GM19023 (cell line): ENCODE measurements around the gene C1QTNF1.

Source experiments
- ATAC-seq: cut with Tn5 transposase; IDR thresholded peaks from one replicate; pipeline ENCODE4 v1.9.1; 2021; ENCODE audit warnings: mild to moderate bottlenecking, moderate library complexity; ENCODE audit not compliant: unreplicated experiment

Gene C1QTNF1

DNA sequence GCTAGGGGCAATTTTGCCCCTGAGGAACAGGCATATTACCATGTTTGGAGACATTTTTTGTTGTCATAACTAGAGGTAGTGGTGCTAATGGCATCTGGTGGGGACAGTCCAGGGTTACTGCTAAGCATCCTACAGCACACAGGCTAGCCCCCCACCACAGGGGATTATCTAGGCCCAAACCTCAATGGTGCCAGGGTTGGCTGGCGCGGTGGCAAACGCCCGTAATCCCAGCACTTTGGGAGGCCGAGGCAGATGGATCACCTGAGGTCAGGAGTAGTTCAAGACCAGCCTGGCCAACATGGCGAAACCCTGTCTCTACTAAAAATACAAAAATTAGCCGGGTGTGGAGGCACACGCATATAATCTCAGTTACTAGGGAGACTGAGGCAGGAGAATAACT lies 15.2 kb downstream of the C1QTNF1 start:
- no peak for ATAC-seq

GRCh38 chr17:79039886-79040285 lies 15.9 kb downstream of the C1QTNF1 start:
- no peak for ATAC-seq

- ATAC-seq: no peak
These were observed 17.1 kb downstream of the C1QTNF1 start for GRCh38 chr17:79041041-79041570.

DNA sequence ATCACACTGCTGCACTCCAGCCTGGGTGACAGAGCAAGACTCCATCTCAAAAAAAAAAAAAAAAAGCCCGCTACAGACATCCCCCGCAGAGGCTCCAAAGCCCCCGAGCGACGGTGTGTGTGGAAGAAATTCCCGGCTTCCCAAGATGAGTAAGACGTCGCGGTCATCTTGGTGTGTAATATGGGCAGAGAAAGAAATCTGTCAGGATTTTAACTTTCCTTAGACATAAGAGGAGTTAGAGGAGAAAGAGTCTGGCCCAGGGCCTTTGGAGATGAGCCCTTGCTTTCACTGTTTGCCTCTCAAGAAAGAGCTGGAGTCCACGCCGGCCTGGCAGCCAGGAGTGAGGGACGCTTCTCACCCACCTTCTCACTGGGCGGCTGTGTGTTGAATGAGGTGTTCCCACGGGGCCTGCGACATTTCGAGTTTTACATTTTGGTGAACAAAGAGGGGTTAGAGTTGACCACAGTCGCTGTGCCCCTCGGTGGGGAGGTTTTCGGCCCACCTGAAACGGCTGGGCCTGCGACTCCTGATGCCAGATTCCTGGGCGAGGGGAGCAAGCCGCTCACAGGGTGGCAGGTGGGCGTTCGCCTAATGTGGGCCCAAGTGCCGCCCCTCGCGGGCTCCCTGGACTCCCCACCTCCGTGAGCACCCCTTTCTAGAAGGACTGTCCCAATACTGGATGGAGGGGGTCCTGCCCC lies 17.9 kb downstream of the C1QTNF1 start:
- no peak for ATAC-seq

GRCh38 chr17:79042421-79043190 lies 18.6 kb downstream of the C1QTNF1 start:
- no peak for ATAC-seq

DNA sequence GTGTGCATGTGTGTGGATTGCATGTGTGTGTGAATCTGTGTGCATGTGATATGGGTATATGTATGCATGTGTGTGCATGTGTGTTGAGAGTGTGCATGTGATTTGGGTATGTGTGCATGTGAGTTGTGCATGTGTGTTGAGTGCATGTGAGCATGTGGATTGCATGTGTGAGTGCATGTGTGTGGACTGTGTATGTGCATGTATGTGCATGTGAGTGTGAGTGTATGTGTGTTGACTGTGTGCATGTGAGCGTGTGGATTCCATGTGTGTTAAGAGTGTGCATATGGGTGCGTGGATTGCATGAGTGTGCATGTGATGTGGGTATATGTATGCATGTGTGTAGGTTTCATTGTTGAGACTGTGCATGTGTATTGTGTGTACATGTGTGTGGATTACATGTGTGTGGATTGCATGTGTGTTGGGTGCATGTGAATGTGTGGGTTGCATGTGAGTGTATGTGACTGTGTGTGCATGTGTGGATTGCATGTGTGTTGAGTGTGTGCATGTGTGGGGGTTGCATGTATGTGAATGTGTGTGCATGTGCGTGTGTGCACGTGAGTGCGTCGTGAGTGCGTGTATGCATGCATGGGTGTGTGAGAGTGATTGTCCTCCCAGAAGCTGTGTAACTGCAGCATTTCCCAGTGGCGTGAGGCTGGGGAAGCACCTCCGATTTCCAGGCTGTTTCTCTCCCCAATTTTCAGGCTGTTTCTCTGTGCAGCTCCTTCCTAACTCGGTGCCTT lies 19.4 kb downstream of the C1QTNF1 start:
- ATAC-seq: no peak

- ATAC-seq: no peak
These were observed 20.0 kb downstream of the C1QTNF1 start for GRCh38 chr17:79043931-79044320.

DNA sequence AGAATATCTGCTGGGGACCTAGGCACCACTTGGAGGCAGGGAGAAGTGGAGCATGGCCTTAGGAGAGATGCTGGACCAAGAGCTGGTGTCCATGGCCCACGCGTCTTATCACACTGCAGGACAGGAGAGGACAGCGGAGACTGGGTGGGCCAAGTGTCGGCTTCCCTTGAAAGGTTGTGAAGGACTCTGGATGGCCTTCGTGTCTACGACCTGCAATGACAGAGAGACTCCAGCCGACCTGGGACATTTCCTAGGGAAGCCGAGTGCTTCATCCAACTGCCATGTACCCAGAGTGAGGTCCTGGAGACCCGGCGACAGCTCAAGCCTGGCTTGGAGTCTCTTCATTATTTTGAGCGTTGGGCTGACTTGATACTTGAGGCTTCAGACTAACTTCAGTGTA lies 20.5 kb downstream of the C1QTNF1 start:
- no peak for ATAC-seq

- ATAC-seq: no peak
These were observed 21.2 kb downstream of the C1QTNF1 start for GRCh38 chr17:79045001-79045729.

DNA sequence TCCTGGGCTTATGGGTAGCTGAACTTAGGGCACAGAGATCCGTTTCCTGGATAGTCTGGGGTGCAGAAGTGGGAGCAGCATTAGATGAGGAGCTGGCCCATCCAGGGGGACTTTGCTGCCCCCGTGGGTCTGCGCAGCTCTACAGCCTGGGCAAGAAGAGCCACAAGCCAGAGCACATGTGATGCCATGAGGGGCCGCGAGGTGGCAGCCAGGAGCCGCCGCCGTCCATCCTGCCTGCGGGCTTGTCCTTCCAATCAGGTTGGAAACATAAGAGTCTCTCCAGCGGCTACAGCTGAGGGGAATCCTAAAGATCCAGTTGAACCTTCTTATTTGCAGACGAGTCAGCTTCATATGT lies 21.9 kb downstream of the C1QTNF1 start:
- ATAC-seq: no peak

- no peak for ATAC-seq
These were observed 22.4 kb downstream of the C1QTNF1 start for GRCh38 chr17:79046197-79046915.

DNA sequence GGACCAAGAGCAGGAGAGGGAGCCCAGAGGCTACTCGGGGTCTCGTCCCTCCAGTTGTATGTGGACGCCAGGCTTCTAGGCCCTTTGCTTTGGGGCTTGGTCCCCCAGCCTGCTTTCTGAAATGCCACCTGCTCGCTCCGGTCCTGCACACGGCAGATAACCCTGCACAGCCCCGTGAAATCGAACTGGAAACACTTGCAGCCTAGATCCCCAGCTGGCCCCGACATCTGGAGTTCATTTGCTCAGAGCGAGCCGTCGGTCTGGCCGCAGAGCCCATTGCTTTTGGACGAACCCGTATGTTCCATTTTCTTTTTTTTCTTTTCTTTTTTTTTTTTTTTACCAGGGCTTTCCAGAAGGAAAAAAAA lies 22.9 kb downstream of the C1QTNF1 start:
- no peak for ATAC-seq

DNA sequence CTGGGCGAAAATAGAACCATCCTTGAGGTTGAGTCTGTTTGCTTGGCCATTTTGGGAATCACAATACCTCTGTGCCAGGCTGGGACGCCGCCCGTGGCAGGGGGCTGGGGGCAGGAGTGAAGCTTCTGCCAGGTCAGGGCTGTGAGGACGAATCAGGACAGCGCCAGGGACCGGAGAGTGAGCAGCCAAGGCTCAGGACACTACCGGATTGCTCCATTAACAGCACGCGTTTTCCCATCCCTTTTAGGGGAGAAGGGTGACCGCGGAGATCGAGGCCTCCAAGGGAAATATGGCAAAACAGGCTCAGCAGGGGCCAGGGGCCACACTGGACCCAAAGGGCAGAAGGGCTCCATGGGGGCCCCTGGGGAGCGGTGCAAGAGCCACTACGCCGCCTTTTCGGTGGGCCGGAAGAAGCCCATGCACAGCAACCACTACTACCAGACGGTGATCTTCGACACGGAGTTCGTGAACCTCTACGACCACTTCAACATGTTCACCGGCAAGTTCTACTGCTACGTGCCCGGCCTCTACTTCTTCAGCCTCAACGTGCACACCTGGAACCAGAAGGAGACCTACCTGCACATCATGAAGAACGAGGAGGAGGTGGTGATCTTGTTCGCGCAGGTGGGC lies 23.4 kb downstream of the C1QTNF1 start:
- no peak for ATAC-seq

DNA sequence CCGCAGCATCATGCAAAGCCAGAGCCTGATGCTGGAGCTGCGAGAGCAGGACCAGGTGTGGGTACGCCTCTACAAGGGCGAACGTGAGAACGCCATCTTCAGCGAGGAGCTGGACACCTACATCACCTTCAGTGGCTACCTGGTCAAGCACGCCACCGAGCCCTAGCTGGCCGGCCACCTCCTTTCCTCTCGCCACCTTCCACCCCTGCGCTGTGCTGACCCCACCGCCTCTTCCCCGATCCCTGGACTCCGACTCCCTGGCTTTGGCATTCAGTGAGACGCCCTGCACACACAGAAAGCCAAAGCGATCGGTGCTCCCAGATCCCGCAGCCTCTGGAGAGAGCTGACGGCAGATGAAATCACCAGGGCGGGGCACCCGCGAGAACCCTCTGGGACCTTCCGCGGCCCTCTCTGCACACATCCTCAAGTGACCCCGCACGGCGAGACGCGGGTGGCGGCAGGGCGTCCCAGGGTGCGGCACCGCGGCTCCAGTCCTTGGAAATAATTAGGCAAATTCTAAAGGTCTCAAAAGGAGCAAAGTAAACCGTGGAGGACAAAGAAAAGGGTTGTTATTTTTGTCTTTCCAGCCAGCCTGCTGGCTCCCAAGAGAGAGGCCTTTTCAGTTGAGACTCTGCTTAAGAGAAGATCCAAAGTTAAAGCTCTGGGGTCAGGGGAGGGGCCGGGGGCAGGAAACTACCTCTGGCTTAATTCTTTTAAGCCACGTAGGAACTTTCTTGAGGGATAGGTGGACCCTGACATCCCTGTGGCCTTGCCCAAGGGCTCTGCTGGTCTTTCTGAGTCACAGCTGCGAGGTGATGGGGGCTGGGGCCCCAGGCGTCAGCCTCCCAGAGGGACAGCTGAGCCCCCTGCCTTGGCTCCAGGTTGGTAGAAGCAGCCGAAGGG lies 24.2 kb downstream of the C1QTNF1 start:
- ATAC-seq: no peak

DNA sequence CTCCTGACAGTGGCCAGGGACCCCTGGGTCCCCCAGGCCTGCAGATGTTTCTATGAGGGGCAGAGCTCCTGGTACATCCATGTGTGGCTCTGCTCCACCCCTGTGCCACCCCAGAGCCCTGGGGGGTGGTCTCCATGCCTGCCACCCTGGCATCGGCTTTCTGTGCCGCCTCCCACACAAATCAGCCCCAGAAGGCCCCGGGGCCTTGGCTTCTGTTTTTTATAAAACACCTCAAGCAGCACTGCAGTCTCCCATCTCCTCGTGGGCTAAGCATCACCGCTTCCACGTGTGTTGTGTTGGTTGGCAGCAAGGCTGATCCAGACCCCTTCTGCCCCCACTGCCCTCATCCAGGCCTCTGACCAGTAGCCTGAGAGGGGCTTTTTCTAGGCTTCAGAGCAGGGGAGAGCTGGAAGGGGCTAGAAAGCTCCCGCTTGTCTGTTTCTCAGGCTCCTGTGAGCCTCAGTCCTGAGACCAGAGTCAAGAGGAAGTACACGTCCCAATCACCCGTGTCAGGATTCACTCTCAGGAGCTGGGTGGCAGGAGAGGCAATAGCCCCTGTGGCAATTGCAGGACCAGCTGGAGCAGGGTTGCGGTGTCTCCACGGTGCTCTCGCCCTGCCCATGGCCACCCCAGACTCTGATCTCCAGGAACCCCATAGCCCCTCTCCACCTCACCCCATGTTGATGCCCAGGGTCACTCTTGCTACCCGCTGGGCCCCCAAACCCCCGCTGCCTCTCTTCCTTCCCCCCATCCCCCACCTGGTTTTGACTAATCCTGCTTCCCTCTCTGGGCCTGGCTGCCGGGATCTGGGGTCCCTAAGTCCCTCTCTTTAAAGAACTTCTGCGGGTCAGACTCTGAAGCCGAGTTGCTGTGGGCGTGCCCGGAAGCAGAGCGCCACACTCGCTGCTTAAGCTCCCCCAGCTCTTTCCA lies 25.1 kb downstream of the C1QTNF1 start:
- ATAC-seq: no peak

- no peak for ATAC-seq
These were observed 25.9 kb downstream of the C1QTNF1 start for GRCh38 chr17:79049821-79050220.

GRCh38 chr17:79050551-79050950 lies 26.6 kb downstream of the C1QTNF1 start:
- no peak for ATAC-seq

DNA sequence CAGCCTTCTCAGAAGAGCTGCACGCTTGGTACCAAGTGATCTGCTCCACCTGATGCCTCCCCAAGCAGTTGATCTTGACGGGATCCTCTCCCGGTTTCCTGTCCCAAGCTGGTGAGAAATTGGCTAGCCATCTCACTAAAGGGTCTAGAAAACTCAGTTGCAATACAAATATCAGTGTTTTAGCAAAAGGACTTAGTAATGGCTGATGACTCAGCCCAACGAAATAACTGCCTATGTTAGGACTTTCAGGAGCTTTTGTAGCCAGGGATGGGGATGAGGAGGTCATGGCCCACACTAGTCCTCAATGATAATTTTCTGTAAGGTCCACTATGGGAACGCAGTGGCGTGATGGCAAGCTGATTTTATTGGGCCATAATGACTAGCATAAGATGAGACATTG lies 27.3 kb downstream of the C1QTNF1 start:
- ATAC-seq: no peak
